ENCODE measurements around the gene FANCE. TPM values are rescaled to one million over a fixed set of nuclear protein-coding genes. Genes with fewer than 3 reads are reported as not detected.

Gene FANCE
- total RNA-seq, 1 experiment from 2014 or later: 12.9 TPM

- no peak for DNase-seq (ENCODE audit: low read depth)
These were observed 31.9 kb downstream of the FANCE start for GRCh38 chr6:35483893-35484645.

GRCh38 chr6:35484921-35485392, 32.8 kb downstream of the FANCE start:
- peak; percentile 74 for DNase-seq (ENCODE audit: low read depth)

- DNase-seq (ENCODE audit: low read depth): peak; percentile 78
These were observed 33.3 kb downstream of the FANCE start for GRCh38 chr6:35485402-35485877.

GRCh38 chr6:35486005-35486925, 34.1 kb downstream of the FANCE start:
- no peak for DNase-seq (ENCODE audit: low read depth)

GRCh38 chr6:35487658-35488516, 35.7 kb downstream of the FANCE start:
- DNase-seq (ENCODE audit: low read depth): peak; percentile 82

DNA sequence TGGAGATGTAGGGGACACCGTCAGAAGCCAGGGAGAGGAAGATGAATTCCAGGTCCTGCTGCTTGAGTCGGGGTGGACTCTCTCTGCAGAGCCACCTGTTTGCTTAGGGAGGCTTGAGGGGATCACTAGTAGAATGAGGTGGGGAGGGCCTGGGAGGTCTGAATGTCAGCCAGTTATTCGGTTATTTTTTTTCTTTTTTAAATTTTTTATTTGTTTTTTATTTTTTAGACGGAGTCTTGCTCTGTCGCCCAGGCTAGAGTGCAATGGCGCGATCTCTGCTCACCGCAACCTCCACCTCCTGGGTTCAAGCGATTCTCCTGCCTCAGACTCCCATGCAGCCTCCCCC, 36.4 kb downstream of the FANCE start:
- DNase-seq (ENCODE audit: low read depth): no peak

GRCh38 chr6:35489066-35489465, 36.9 kb downstream of the FANCE start:
- no peak for DNase-seq (ENCODE audit: low read depth)

- peak; percentile 70 for DNase-seq (ENCODE audit: low read depth)
These were observed 38.1 kb downstream of the FANCE start for GRCh38 chr6:35489995-35490791.

DNA sequence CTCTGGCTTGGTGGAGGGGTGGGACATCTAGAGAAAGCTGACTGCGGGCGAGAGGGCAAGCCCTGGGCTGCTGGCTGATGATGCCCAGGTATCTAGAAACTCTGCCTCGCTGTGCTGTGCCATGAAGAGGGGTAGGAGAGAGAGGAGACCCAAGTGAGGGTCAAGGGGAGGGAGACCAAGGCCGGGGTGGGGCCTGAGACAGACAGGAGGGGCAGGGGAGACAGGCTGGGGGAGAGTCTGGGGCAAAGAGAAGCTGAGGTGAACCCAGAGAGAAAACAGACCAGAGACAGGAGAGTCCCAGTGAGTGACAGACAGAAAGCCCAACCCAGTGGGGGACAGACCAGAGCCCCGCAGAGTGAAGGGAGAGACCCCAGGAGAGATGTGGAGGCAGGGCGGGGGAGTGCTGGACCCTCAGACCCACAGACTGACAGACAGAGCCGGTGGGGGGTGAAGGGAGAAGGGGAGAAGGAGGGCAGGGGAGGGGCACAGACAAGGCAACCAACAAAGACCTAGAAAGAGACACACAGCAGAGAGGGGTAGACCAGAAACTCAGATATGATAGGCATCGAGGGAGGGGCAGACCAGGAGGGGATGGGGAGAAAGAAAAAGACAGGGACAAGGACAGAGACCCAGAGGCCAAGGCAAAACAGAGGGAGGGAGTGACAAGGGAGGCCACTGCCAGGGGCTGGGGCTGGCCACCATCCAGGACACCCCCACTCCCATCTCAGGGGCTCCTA, 38.9 kb downstream of the FANCE start:
- DNase-seq (ENCODE audit: low read depth): no peak

DNA sequence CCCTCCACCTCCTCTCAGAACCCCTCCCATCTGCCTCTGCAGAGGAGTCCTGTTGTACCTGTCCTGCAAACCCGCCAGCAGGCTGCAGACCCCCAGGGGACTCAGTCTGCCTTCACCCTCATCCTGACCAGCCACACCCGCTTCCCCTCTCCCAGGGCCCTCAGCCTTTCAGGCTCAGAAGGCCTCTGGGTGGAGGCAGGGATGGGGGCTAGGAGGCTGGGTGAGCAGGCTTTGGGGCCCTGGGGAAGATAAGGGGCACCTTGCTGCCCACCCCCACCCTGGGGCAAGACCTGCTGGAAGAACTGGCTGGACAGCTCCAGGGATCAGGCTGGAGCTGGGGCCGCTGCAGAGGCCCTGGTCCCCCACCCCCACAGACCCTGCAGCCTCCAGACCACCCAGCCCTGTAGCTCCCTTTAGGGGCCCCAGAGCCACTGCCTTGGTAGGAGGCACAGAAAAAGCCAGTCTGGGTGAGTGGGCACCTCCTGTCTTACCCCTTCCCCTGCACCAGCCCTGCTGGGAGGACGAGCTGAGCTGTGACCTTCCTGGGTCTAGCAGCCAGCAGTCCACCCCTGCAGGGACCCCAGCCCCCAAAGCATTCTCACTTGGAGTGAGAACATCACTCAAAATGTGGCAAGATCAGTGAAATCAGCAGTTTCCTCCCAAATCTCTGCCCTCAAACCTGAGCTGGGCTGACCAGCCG, 39.6 kb downstream of the FANCE start:
- DNase-seq (ENCODE audit: low read depth): no peak

- no peak for DNase-seq (ENCODE audit: low read depth)
These were observed 40.3 kb downstream of the FANCE start for GRCh38 chr6:35492258-35492973.

DNA sequence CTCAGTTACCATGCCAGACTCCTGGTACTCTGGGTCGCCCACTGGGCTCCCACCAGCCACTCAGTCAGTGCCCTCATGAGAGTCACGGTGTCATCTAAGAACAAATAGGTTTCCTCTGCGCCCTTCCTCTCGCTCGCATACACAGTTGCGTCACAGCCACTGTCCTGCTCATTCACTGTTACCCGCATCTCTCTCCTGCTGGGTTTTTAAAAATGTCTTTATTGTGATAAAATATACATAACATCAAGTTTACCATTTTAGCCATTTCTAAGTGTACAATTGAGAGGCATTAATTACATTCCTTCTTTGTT, 40.8 kb downstream of the FANCE start:
- DNase-seq (ENCODE audit: low read depth): no peak

DNA sequence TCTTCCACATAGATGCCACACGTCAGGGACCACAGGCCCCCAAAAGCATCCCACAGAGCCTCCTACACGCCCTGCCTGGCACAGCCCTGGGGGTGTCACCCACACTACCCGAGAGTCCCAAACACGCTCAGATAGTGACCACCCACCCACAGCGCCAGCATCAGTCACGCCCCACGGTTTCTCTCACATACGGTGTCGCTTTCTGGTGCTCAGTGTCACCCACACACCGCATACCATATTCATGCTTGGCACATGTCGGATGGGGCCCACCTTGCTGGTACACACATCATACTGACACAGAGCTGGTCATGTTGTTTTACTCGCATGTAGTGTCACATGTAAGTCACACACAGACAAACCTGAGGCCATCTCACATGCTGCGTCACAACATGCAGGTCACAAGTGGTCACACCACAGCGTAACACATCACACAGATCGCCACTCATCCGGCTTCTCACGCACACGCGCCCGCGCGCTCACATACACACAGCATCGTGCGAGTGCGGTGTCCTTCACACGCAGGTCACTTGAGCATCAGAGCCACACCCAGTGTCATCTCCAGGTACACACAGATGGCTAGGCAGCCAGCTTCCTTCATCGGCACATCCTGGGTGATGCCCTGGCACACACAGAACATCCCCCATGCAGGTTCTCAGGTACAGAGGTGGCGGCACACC, 41.3 kb downstream of the FANCE start:
- no peak for DNase-seq (ENCODE audit: low read depth)

DNA sequence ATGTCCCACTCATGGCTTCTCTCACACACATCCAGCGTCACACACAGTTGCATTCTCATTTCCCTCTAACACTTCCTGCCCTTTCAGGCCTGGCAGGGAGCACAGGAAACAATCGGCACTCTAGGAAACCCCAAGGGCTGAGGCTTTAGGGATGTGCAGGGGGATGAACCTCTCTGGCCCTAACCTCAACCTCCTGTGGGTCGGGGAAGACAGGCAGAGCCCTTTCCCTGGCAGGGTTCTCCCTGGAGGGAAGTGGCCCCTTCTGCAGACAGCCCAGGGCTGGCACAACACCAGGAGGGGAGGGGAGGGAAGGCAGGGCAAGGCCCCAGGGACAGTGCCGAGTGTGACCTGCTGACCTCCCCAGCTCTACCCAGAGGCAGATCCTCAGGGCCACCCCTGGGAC, 42.0 kb downstream of the FANCE start:
- DNase-seq (ENCODE audit: low read depth): peak; percentile 29

- DNase-seq (ENCODE audit: low read depth): no peak
These were observed 43.3 kb downstream of the FANCE start for GRCh38 chr6:35495258-35496035.

DNA sequence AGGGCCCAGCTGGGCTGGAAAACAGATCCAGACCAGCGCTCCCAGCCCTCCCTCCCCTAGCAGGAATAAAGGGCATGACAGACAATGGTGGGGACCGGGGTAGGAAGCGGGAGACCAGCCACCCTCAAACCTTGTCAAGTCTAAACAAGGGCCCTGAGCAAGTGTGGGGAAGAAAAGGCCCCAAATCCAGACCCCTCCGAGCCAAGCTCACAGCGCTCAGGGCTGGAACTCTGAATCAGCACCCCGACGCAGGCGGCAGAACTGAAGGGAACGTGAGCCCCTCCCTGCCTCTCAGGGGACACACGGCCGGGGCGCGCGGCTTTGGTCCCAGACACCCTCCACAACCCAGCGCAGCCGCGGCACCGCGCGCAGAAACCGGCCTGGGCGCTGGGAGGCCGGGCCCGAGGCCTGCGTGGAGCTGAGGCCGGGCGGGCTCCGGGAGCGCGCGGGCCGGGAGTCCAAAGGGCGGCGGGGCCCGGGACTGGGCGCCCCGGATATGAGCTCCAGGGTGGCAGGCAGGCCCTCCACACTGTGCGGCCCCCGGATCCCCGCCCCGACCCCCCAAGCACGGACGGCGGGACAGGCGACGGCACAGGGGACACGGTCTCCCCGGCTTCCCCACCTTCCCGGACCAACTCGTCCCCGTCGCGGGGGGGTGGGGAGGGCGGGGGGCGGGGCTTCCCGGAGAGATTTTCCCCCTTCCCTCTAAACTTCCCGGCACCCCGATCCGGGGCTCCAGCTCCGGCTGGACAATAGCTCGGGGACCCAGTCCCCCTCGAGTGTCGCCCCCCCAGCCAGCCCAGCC, 44.1 kb downstream of the FANCE start:
- DNase-seq (ENCODE audit: low read depth): peak; percentile 60

Measured in M059J (cell line).